ENCODE measurements around the gene DCC.

DCC gene

DNA sequence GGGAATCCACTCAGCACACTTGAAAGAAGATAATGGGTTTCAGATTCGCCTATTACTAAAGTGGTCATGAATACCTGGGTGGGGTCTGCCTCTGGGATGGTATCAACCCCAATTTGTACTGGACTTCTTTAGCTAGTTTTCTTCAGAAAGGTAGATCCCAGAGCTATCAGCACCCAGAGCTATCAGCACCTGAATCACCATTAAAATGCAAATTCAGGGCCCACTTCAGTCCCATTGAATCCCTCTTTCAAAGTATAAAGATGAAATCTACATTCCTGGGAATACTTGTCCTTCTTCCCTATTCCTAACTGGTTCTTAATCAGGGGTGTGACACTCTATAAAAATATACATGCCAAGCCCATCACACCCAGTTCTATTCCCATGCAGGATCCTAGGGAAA lies 914.3 kb downstream of the DCC start:
- CTCF ChIA-PET: interaction anchor here (0.5 kb wide), 1 partner anchor 334 kb away, joined by 3 read pairs; no protein-coding TSS in a partner anchor
- POLR2A ChIA-PET: no interaction called here
- no peak for DNase-seq (ENCODE audit: extremely low spot score)
- TF ChIP-seq, protein P1, sequence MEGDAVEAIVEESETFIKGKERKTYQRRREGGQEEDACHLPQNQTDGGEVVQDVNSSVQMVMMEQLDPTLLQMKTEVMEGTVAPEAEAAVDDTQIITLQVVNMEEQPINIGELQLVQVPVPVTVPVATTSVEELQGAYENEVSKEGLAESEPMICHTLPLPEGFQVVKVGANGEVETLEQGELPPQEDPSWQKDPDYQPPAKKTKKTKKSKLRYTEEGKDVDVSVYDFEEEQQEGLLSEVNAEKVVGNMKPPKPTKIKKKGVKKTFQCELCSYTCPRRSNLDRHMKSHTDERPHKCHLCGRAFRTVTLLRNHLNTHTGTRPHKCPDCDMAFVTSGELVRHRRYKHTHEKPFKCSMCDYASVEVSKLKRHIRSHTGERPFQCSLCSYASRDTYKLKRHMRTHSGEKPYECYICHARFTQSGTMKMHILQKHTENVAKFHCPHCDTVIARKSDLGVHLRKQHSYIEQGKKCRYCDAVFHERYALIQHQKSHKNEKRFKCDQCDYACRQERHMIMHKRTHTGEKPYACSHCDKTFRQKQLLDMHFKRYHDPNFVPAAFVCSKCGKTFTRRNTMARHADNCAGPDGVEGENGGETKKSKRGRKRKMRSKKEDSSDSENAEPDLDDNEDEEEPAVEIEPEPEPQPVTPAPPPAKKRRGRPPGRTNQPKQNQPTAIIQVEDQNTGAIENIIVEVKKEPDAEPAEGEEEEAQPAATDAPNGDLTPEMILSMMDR (IDR thresholded peaks at IDR 0.05; ENCODE audit: control extremely low read depth, extremely low read depth, low read depth, missing control alignments): no peak

GRCh38 chr18:53261241-53261640 lies 921.2 kb downstream of the DCC start:
- no peak for DNase-seq (ENCODE audit: extremely low spot score)
- ChIA-PET POLR2A (no interaction called here), CTCF (no interaction called here)
- TF ChIP-seq, protein P1 (IDR thresholded peaks at IDR 0.05; ENCODE audit: control extremely low read depth, extremely low read depth, low read depth, missing control alignments): no peak

DNA sequence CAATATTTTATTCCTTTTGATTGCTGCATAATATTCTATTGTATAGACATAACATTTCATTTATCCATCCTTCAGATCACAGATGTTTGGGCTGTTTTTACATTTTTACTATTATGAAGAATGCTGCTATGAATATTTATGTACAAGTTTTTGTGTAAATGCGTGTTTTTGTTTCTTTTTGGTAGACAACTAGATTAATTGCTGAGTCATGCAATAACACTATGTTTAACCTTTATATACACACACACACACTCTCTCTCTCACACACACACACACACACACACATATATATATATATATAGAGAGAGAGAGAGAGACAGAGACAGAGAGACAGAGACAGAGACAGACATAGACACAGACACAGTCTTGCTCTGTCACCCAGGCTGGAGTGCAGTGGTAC lies 926.9 kb downstream of the DCC start:
- ChIA-PET POLR2A (no interaction called here), CTCF (no interaction called here)
- TF ChIP-seq, protein P1 (IDR thresholded peaks at IDR 0.05; ENCODE audit: control extremely low read depth, extremely low read depth, low read depth, missing control alignments): no peak
- DNase-seq (ENCODE audit: extremely low spot score): no peak

DNA sequence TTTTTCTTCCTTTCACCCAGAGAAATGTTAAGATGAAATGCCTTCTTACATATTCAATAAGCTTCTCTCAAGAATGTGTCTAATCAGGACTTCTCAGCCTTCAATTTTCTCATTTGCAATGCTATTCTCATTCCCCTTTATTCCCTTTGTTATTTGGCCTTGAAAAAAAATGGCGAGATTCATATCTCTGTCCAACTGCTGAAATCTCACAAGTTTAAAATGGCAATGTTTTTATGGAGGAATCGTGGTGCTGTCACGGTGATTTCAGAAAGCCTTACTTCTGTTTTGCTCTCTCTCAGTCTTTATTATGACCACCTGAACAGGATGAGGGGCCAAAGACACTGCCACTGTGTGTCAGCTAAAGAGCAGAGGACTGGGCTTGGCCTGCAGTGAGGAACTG lies 928.5 kb downstream of the DCC start:
- POLR2A ChIA-PET: no interaction called here

DNA sequence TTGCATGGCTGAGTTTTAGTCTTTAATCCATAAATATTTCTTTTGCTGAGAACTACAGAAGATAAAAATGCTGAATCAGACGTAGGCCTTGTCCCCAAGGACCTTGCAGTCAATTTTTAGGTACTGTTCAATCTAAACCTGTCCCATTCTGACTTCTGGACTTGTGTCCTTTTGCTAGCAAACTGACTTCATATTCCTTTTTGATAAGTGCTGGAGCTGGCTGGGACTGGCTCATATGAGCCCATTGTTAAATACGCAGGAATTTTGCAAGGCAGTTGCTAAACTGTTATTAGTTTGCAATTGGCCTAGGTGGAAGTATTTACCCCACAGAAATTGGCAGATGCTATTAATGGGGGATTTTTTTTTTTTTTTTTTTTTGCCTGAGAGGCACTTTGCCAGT lies 941.4 kb downstream of the DCC start:
- CTCF ChIA-PET: no interaction called here
- DNase-seq (ENCODE audit: extremely low spot score): no peak
- POLR2A ChIA-PET: no interaction called here
- TF ChIP-seq, protein P1 (IDR thresholded peaks at IDR 0.05; ENCODE audit: control extremely low read depth, extremely low read depth, low read depth, missing control alignments): no peak

More for the DNA sequence above, 928.5 kb downstream of the DCC start:
- DNase-seq (ENCODE audit: extremely low spot score): no peak
- TF ChIP-seq, protein P1 (IDR thresholded peaks at IDR 0.05; ENCODE audit: control extremely low read depth, extremely low read depth, low read depth, missing control alignments): no peak
- CTCF ChIA-PET: no interaction called here

DNA sequence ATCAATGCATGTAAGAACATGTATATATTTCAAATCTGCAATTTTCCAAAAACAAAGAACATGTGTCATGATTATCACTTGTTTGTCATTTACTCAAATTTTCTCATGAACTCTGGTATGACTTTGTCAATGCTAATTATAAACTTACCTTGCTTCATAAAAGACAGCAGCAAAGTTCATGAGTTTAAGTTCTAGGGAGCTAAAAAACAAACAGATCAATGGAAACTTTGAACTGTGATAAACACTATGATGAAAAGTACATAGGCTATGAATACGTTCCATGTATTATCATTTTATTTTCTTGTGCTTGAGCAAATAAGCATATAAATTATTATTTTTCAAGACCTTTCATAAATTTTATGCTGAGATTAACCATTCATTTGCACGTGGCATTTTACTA lies 943.7 kb downstream of the DCC start:
- DNase-seq (ENCODE audit: extremely low spot score): no peak
- POLR2A ChIA-PET: no interaction called here
- TF ChIP-seq, protein P1 (IDR thresholded peaks at IDR 0.05; ENCODE audit: control extremely low read depth, extremely low read depth, low read depth, missing control alignments): no peak
- CTCF ChIA-PET: no interaction called here

DNA sequence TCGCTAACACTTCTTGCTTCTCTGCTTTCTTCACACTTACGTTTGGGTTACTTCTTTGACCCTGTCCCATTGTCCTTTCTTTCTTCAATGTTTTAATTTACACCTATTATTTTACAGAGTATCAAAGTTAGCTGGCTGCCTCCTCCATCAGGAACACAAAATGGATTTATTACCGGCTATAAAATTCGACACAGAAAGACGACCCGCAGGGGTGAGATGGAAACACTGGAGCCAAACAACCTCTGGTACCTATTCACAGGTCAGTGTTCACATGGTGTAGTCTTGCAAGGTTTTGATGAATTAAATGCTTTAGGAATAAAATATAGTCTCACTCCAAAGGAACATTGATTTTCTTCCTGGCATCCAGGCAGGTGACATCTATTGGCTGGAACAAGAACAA lies 965.5 kb downstream of the DCC start:
- CTCF ChIA-PET: no interaction called here
- TF ChIP-seq, protein P1 (IDR thresholded peaks at IDR 0.05; ENCODE audit: control extremely low read depth, extremely low read depth, low read depth, missing control alignments): no peak
- no peak for DNase-seq (ENCODE audit: extremely low spot score)
- POLR2A ChIA-PET: no interaction called here

Data from GM10248 (cell line).